ENCODE measurements around the gene SLC35A1.

DNA sequence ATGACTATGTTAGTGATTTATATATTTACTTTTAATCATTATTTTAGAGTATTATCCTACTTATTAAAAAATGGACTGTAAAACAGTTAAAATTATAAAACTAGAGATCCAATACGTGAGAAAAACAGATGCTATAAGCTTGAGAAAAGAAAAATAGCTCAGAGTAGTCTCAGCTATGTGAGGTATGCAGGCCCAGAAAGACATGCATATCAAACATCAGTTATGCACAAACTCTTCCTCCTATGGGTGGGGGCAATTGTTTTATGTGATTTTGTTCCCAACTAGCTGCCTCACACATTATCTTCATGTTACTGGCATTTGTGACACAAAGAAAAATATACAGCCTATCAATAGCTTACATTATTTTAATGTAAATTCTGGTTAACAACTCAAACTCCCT lies 88.2 kb downstream of the SLC35A1 start:
- TF ChIP-seq SP7 (tag by site-specific recombination; IDR thresholded peaks at IDR 0.05), result no peak
- TF ChIP-seq OVOL3 (tag by site-specific recombination; IDR thresholded peaks at IDR 0.05), result no peak
- TF ChIP-seq, protein P1, sequence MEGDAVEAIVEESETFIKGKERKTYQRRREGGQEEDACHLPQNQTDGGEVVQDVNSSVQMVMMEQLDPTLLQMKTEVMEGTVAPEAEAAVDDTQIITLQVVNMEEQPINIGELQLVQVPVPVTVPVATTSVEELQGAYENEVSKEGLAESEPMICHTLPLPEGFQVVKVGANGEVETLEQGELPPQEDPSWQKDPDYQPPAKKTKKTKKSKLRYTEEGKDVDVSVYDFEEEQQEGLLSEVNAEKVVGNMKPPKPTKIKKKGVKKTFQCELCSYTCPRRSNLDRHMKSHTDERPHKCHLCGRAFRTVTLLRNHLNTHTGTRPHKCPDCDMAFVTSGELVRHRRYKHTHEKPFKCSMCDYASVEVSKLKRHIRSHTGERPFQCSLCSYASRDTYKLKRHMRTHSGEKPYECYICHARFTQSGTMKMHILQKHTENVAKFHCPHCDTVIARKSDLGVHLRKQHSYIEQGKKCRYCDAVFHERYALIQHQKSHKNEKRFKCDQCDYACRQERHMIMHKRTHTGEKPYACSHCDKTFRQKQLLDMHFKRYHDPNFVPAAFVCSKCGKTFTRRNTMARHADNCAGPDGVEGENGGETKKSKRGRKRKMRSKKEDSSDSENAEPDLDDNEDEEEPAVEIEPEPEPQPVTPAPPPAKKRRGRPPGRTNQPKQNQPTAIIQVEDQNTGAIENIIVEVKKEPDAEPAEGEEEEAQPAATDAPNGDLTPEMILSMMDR (tag by site-specific recombination; IDR thresholded peaks at IDR 0.05), result no peak
